ENCODE data around the gene CRADD.

The CRADD gene

DNA sequence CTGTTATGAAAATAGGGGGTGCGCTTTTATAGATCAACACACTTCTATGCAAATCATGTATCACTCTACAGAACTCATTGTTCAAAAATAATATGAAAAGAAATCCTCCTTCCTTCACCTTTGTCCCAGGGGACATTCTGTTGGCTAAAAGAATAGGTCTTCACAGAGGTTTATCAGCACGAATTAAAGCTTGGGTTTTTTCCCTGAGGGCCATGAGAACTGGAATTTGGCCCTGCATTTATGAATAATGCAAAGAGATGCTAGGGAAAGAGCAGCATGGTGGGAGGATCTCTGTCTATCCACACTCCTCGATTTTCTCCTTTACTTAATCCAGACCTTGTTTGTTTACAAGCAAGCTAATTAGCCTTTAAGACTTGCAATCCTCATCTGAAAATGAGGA is 16.2 kb upstream of the CRADD start:
- H3K4me3 ChIP-seq (ENCODE audit: low read length) = no peak overlapping the region
- TF ChIP-seq CTCF (conservative IDR thresholded peaks at IDR 0.05; ENCODE audit: low read depth, low read length) = no peak

GRCh38 chr12:93663006-93663728 is 14.0 kb upstream of the CRADD start:
- TF ChIP-seq CTCF (conservative IDR thresholded peaks at IDR 0.05; ENCODE audit: low read depth, low read length) = no peak
- H3K4me3 ChIP-seq (ENCODE audit: low read length) = no peak overlapping the region
- DNase-seq (ENCODE audit: low read depth) = no peak

More for the DNA sequence above, 16.2 kb upstream of the CRADD start:
- no peak for DNase-seq (ENCODE audit: low read depth)

DNA sequence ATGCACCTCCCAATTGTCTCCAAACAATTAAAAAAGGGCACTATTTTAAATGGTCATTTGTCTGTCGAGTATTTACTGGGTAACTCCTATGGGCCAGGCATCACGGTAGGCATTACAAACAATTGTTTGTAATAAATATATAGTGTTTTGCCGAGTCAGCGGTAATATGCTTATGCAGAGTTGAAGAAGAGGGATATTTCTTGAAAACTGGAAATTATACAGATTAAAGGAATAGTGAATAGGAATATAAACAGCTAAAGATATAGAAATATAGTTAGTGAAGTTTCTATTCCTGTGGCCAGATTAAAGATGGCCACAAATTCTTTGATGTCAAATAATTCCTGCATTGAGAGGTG is 13.5 kb upstream of the CRADD start:
- no peak overlapping the region for H3K4me3 ChIP-seq (ENCODE audit: low read length)
- DNase-seq (ENCODE audit: low read depth) = no peak
- no peak for TF ChIP-seq CTCF (conservative IDR thresholded peaks at IDR 0.05; ENCODE audit: low read depth, low read length)

- DNase-seq (ENCODE audit: low read depth) = no peak
- no peak for TF ChIP-seq CTCF (conservative IDR thresholded peaks at IDR 0.05; ENCODE audit: low read depth, low read length)
- no peak overlapping the region for H3K4me3 ChIP-seq (ENCODE audit: low read length)
Observed at GRCh38 chr12:93664573-93665138, 12.5 kb upstream of the CRADD start.

- no peak for TF ChIP-seq CTCF (conservative IDR thresholded peaks at IDR 0.05; ENCODE audit: low read depth, low read length)
- no peak overlapping the region for H3K4me3 ChIP-seq (ENCODE audit: low read length)
- DNase-seq (ENCODE audit: low read depth) = no peak
Observed at GRCh38 chr12:93667672-93668071, 9.5 kb upstream of the CRADD start.

DNA sequence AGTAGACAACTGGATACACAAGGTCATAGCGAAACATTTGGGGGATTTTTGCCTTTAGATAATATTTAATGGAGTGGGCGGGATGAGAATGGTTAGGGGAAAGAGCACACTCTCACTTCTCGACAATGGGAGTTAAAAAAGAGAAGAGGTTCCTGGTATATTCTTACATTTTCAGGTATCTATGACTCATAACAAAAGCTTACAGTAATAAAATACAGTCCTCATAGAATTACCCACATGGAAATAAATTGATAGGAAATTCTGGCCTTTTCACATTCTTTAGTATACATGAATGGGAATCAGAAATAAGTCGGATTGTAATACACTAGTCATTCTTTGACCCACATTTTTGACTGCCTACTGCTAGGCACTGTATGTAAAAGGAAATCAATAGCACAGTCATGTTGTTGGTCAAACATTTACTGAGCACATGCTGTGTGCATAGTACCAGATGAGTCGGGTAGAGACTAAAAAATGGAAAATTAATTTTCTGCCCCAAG is 8.2 kb upstream of the CRADD start:
- H3K4me3 ChIP-seq (ENCODE audit: low read length) = no peak overlapping the region
- TF ChIP-seq CTCF (conservative IDR thresholded peaks at IDR 0.05; ENCODE audit: low read depth, low read length) = no peak
- no peak for DNase-seq (ENCODE audit: low read depth)

DNA sequence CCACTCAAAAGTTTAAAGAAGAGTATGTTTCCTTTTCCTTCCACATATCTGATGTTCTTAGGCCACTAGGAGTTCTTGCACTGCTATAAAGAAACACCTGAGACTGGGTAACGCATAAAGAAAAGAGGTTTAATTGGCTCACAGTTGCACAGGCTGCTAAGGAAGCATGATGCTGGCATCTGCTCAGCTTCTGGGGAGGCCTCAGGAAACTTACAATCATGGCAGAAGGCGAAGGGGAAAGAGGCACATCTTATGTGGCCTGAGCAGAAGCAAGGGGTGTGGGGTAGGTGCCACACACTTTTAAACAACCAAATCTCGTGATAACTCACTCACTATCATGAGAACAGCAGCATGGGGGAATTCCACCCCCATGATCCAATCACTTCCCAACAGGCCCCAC is 7.7 kb upstream of the CRADD start:
- no peak for DNase-seq (ENCODE audit: low read depth)
- TF ChIP-seq CTCF (conservative IDR thresholded peaks at IDR 0.05; ENCODE audit: low read depth, low read length) = no peak
- no peak overlapping the region for H3K4me3 ChIP-seq (ENCODE audit: low read length)
